ENCODE results near the gene SLIT1.

SLIT1 gene

GRCh38 chr10:96996275-96996965 lies 189.3 kb downstream of the SLIT1 start:
- peaks cover 4 to 9% of the 10 kb centered on the region in 2 donors for H3K4me1 Mint-ChIP-seq
- no peak for ATAC-seq (replicated peaks)
- no peaks in the 10 kb centered on the region for H3K9me3 Mint-ChIP-seq
- H3K27me3 Mint-ChIP-seq = no peaks in the 10 kb centered on the region
- H3K4me3 Mint-ChIP-seq = no peak overlapping the region
- no peak overlapping the region for H3K27ac Mint-ChIP-seq
- peaks cover 0 to 2% of the 10 kb centered on the region in 2 donors for H3K36me3 Mint-ChIP-seq
- DNase-seq = no peak

DNA sequence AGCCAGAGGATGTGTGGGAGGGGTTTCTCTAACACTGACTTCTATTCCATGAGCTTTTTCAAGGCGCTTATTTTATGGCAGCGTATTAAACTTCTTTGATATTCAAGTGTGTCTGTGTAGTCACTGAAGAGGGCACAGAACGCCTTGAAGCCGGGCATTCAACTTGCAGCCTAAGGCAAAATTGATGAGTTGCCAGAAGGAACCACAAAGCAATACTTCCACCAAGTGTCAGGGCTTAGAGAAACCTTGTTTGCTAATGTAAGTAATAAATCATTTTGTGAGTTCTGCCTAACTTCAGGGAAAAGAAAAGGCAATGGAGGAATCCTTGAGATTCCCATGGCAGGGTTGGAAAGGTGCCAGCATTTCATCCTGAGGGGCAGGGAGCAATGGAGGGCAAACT lies 189.9 kb downstream of the SLIT1 start:
- Mint-ChIP-seq H3K9me3 (no peaks in the 10 kb centered on the region), H3K4me3 (no peak overlapping the region), H3K27ac (no peak overlapping the region), H3K36me3 (peaks cover 0 to 2% of the 10 kb centered on the region in 2 donors), H3K27me3 (no peaks in the 10 kb centered on the region), H3K4me1 (peaks cover 6 to 9% of the 10 kb centered on the region in 2 donors)
- ATAC-seq (replicated peaks) = no peak
- no peak for DNase-seq

GRCh38 chr10:96992721-96993120 lies 193.0 kb downstream of the SLIT1 start:
- DNase-seq (no peak), ATAC-seq (replicated peaks) (peak in 1 of 2 donors; percentile 44)
- H3K27me3 Mint-ChIP-seq = no peaks in the 10 kb centered on the region
- H3K36me3 Mint-ChIP-seq = peaks cover 7 to 14% of the 10 kb centered on the region in 2 donors
- H3K4me3 Mint-ChIP-seq = no peak overlapping the region
- H3K9me3 Mint-ChIP-seq = no peaks in the 10 kb centered on the region
- H3K27ac Mint-ChIP-seq = no peak overlapping the region
- H3K4me1 Mint-ChIP-seq = peaks cover 6 to 9% of the 10 kb centered on the region in 2 donors

- Mint-ChIP-seq H3K9me3 (no peaks in the 10 kb centered on the region), H3K27me3 (no peaks in the 10 kb centered on the region)
Measured at GRCh38 chr10:96991313-96991841, 194.4 kb downstream of the SLIT1 start.

DNA sequence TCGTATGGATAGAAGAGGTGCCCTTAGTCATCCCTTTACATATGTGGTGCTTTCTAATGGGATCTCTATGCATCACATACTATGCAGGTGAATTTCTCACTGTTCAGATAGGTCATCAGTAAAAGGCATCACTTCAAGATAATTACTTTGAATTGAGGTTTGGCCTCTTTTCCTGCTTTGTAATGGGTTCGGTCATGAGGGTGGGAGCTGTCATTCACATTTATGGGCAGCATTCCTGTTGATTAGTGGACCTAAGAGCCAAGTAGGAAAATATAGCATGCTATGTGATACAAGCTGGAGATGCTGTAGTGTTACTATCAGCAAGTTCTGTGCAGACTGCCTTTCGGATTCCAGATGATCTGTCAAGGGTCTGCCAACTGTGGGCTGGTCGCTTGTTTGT lies 197.3 kb downstream of the SLIT1 start:
- Mint-ChIP-seq H3K9me3 (no peaks in the 10 kb centered on the region), H3K4me1 (peaks cover 21 to 47% of the 10 kb centered on the region in 2 donors), H3K36me3 (peaks cover 9 to 21% of the 10 kb centered on the region in 2 donors), H3K4me3 (no peak overlapping the region), H3K27ac (no peak overlapping the region), H3K27me3 (no peaks in the 10 kb centered on the region)
- DNase-seq (no peak), ATAC-seq (replicated peaks) (no peak)

More at GRCh38 chr10:96991313-96991841, 194.4 kb downstream of the SLIT1 start:
- H3K4me3 Mint-ChIP-seq = no peak overlapping the region
- peak overlapping the region; percentile 9 for H3K27ac Mint-ChIP-seq
- peaks cover 6 to 19% of the 10 kb centered on the region in 2 donors for H3K4me1 Mint-ChIP-seq
- DNase-seq = no peak
- no peak for ATAC-seq (replicated peaks)
- peaks cover 8 to 17% of the 10 kb centered on the region in 2 donors for H3K36me3 Mint-ChIP-seq

DNA sequence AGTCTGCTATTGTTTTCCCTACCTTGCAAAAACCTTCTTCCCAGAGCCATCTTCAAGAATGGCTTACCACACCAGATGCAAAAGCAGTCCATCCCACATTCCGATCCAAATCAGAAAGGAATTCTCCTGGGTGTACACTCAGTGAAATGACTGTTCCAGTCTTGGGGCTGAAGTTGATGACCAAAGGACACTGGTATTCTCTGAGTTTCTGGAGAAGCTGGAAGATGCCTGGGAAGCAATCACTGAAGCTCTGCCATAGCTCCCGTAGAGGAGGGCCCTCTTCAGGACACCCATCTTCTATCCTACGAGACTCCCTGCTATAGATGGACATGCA lies 197.9 kb downstream of the SLIT1 start:
- ATAC-seq (replicated peaks) (no peak), DNase-seq (no peak)
- no peaks in the 10 kb centered on the region for H3K27me3 Mint-ChIP-seq
- peaks cover 19 to 45% of the 10 kb centered on the region in 2 donors for H3K4me1 Mint-ChIP-seq
- no peak overlapping the region for H3K27ac Mint-ChIP-seq
- no peaks in the 10 kb centered on the region for H3K9me3 Mint-ChIP-seq
- peaks cover 14 to 27% of the 10 kb centered on the region in 2 donors for H3K36me3 Mint-ChIP-seq
- H3K4me3 Mint-ChIP-seq = no peak overlapping the region

DNA sequence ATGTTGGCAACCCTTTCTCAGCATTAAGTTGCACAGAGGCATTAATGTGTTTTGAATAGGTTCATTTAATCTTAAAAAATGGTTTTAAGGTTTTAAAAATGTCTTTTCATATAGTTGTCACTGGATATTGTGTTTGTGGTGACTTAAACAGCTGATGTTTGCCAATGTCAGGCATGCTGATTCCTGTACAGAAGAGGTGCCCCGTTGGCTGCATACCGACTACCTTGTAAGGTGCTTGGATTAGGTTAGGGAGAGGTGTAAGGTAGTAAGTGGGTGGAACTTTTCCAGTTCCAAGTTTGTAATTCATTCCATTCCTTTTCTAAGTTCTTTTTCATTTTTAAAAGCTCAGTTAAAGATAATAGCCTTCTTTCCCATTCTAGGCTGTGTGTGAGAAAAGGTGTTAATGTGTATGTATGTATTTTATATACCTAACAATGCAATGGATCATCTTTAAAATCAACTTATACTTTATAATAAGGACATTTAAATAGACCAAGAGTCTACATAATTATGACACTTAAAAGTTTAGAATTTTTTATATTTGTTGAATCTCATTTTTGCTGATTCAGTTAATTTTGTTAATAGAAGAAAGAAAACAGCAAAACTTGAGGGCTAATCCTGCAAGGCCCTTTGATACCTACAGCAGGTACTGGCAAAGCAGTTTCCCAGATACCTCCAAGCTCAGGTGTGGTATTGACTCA lies 198.5 kb downstream of the SLIT1 start:
- no peaks in the 10 kb centered on the region for H3K9me3 Mint-ChIP-seq
- ATAC-seq (replicated peaks) = no peak
- H3K27ac Mint-ChIP-seq = no peak overlapping the region
- DNase-seq = no peak
- peaks cover 19 to 32% of the 10 kb centered on the region in 2 donors for H3K36me3 Mint-ChIP-seq
- H3K4me1 Mint-ChIP-seq = peaks cover 17 to 40% of the 10 kb centered on the region in 2 donors
- H3K4me3 Mint-ChIP-seq = no peak overlapping the region
- no peaks in the 10 kb centered on the region for H3K27me3 Mint-ChIP-seq

DNA sequence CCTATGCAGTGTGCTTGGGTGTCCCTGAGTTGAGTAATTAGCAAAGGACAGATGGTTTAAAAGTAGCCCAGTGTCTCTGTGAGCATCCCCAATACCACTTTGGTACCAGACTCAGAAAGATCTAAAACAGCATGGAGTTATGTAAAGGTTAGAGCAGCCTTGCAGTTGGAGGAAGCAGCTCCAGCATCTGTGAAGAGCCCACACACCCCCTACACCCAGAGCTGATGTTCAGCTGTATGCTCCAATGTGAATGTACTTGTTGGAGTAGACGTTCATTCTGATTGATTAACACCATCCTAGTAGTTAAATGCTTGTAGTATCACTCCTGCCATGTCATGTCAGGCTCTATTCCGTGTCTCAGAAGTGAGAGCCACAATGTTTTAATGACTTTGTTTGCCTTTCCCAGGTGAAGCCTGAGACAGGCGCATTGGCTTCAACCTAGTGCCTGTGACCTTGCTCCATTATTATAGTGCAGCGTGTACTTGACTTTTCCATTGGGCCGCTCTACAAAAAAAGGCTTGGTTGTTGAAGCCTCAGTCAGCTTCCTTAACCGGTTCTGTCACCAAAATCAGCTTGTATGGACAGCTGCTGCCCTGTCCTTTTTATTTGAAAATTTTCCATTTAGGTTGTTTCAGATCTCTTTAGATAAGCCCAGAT lies 199.4 kb downstream of the SLIT1 start:
- Mint-ChIP-seq H3K4me1 (peaks cover 17 to 39% of the 10 kb centered on the region in 2 donors), H3K27ac (no peak overlapping the region), H3K36me3 (peaks cover 27 to 41% of the 10 kb centered on the region in 2 donors), H3K4me3 (no peak overlapping the region), H3K9me3 (no peaks in the 10 kb centered on the region), H3K27me3 (no peaks in the 10 kb centered on the region)
- DNase-seq (no peak), ATAC-seq (replicated peaks) (no peak)

- ATAC-seq (replicated peaks) (peak; percentile 95 to 97), DNase-seq (peak; percentile 20)
- Mint-ChIP-seq H3K27me3 (no peaks in the 10 kb centered on the region), H3K4me3 (peak overlapping the region; percentile 81 to 88), H3K4me1 (peaks cover 15 to 39% of the 10 kb centered on the region in 2 donors), H3K9me3 (no peaks in the 10 kb centered on the region), H3K27ac (peak overlapping the region; percentile 94), H3K36me3 (peaks cover 31 to 45% of the 10 kb centered on the region in 2 donors)
Measured at GRCh38 chr10:96984541-96985131, 201.1 kb downstream of the SLIT1 start.

- no peaks in the 10 kb centered on the region for H3K27me3 Mint-ChIP-seq
- no peak overlapping the region for H3K27ac Mint-ChIP-seq
- no peak for ATAC-seq (replicated peaks)
- no peak for DNase-seq
- H3K4me3 Mint-ChIP-seq = no peak overlapping the region
- H3K36me3 Mint-ChIP-seq = peaks cover 28 to 41% of the 10 kb centered on the region in 2 donors
- H3K9me3 Mint-ChIP-seq = no peaks in the 10 kb centered on the region
- H3K4me1 Mint-ChIP-seq = peaks cover 25 to 56% of the 10 kb centered on the region in 2 donors
Measured at GRCh38 chr10:96982149-96982930, 203.4 kb downstream of the SLIT1 start.

DNA sequence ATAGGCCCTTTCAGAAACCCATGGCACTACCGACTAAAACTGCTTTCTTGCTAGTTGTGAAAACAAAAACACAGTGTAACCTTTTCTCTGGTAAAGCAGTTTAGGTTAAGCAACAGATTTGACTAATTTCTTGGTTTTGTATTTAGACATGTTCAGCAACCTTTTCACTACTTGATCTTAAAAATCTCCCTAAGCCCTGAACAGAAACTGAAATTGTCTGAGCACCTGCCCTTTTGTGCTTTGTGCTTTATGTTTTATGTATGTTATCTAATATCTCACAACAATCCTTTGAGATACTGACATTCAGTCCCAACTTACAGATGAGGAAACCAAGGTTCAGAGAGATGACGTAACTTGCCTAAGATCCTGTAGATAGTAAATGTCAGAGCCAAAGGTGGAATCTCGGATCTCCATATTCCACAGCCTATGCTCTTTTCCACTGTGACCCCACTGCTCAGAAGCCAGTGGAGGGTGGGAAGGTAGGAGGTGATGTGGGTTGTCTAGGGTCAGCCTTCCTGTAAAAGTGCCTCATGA lies 207.1 kb downstream of the SLIT1 start:
- Mint-ChIP-seq H3K4me1 (peaks cover 27 to 46% of the 10 kb centered on the region in 2 donors), H3K4me3 (peak overlapping the region in 1 of 2 donors; percentile 56), H3K36me3 (peaks cover 28 to 36% of the 10 kb centered on the region in 2 donors), H3K27me3 (no peaks in the 10 kb centered on the region), H3K27ac (peak overlapping the region; percentile 75), H3K9me3 (no peaks in the 10 kb centered on the region)
- DNase-seq (no peak), ATAC-seq (replicated peaks) (peak; percentile 70 to 77)

DNA sequence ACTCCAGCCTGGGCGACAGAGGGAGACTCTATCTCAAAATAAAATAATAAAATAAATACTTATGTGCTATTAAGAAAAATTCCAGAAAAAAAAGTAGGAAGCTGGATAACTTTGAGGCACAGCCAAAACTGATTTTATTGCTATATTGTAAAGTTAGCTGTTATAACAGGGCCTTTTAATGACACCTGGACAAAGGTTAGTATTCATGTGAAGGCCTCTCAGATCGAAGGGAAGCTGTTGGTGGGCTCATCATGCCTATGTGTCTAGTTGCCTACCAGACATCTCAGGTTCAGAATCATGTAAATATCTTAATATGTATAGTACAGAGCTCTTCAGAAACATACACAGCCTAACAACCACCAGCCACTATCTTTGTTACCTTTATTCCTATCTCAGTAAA lies 210.6 kb downstream of the SLIT1 start:
- Mint-ChIP-seq H3K27ac (peak overlapping the region; percentile 82), H3K9me3 (no peaks in the 10 kb centered on the region), H3K27me3 (no peaks in the 10 kb centered on the region), H3K36me3 (peaks cover 4 to 12% of the 10 kb centered on the region in 2 donors), H3K4me3 (no peak overlapping the region), H3K4me1 (peaks cover 40 to 72% of the 10 kb centered on the region in 2 donors)
- ATAC-seq (replicated peaks) (no peak), DNase-seq (no peak)
